NCI-H187 (cell line): Measurements from ENCODE around the gene DUSP19.
A peak's percentile ranks its signal among the peaks of the same experiment; 100 is the strongest.

Experiments
- DNase-seq, 2 experiments: peaks; one replicate each; lab custom pipeline; 2025; lab: John Stamatoyannopoulos, UW

DUSP19 gene

GRCh38 chr2:183068561-183068960 is 10.0 kb upstream of the DUSP19 start:
- DNase-seq: no peak

GRCh38 chr2:183069174-183069573 is 9.4 kb upstream of the DUSP19 start:
- DNase-seq: no peak

GRCh38 chr2:183070942-183071844 is 7.4 kb upstream of the DUSP19 start:
- DNase-seq: no peak

- DNase-seq: no peak
Observed at GRCh38 chr2:183072177-183072576, 6.4 kb upstream of the DUSP19 start.

- no peak for DNase-seq
Observed at GRCh38 chr2:183078163-183078463, 434 bp upstream of the DUSP19 start.

GRCh38 chr2:183079139-183079775 is 710 bp downstream of the DUSP19 start:
- DNase-seq: no peak

GRCh38 chr2:183081911-183082310 is 3.4 kb downstream of the DUSP19 start:
- DNase-seq: no peak

- DNase-seq: no peak
Observed at GRCh38 chr2:183088061-183088460, 9.5 kb downstream of the DUSP19 start.

- no peak for DNase-seq
Observed at GRCh38 chr2:183089192-183089851, 10.8 kb downstream of the DUSP19 start.

- DNase-seq: no peak
Observed at GRCh38 chr2:183091318-183091953, 12.9 kb downstream of the DUSP19 start.

- DNase-seq: no peak
Observed at GRCh38 chr2:183091954-183092345, 13.4 kb downstream of the DUSP19 start.

- DNase-seq: no peak
Observed at GRCh38 chr2:183093857-183094657, 15.5 kb downstream of the DUSP19 start.

GRCh38 chr2:183105402-183106134 is 27.0 kb downstream of the DUSP19 start:
- no peak for DNase-seq

GRCh38 chr2:183112577-183112976 is 34.0 kb downstream of the DUSP19 start:
- no peak for DNase-seq

- DNase-seq: no peak
Observed at GRCh38 chr2:183113630-183114029, 35.1 kb downstream of the DUSP19 start.

GRCh38 chr2:183117226-183117625 is 38.7 kb downstream of the DUSP19 start:
- no peak for DNase-seq

- DNase-seq: no peak
Observed at GRCh38 chr2:183123117-183123958, 44.8 kb downstream of the DUSP19 start.

GRCh38 chr2:183123959-183124221 is 45.3 kb downstream of the DUSP19 start:
- DNase-seq: no peak

GRCh38 chr2:183124222-183124956 is 45.8 kb downstream of the DUSP19 start, which contains the start of gene NUP35:
NUP35 (plus strand) TSS chr2:183124443; CDS start chr2:183124458, 15 bp downstream.
- peak; percentile 56 to 87 for DNase-seq

- DNase-seq: no peak
Observed at GRCh38 chr2:183124957-183125255, 46.4 kb downstream of the DUSP19 start.
